Measurements from ENCODE around the gene SYP. TPM values are rescaled to one million over a fixed set of nuclear protein-coding genes. Genes with fewer than 3 reads are reported as not detected.

The SYP gene
- total RNA-seq, 1 experiment from 2014 or later, result 7.0 TPM

- Mint-ChIP-seq H3K36me3 (peaks cover 3% of the 10 kb centered on the region; the same call in 1 of the 2 replicates), H3K4me1 (no peaks in the 10 kb centered on the region), H3K9me3 (no peaks in the 10 kb centered on the region), H3K4me3 (no peak overlapping the region), H3K27me3 (ENCODE audit: low read depth) (no peaks in the 10 kb centered on the region), H3K27ac (no peak overlapping the region)
- POLR2A ChIA-PET, result no interaction called here
- TF ChIP-seq E2F4 (CRISPR knock-in tag; IDR thresholded peaks at IDR 0.05; ENCODE audit: borderline replicate concordance, low read depth) (no peak), ZNF671 (CRISPR knock-in tag; IDR thresholded peaks at IDR 0.05) (no peak), ATF3 (CRISPR knock-in tag; conservative IDR thresholded peaks at IDR 0.05) (no peak), PRRX2 (CRISPR knock-in tag; IDR thresholded peaks at IDR 0.05) (no peak), MAX (CRISPR knock-in tag; IDR thresholded peaks at IDR 0.05) (no peak), NFATC4 (CRISPR knock-in tag; IDR thresholded peaks at IDR 0.05) (no peak), SMAD3 (CRISPR knock-in tag; IDR thresholded peaks at IDR 0.05; ENCODE audit: borderline replicate concordance) (no peak), ETV6 (CRISPR knock-in tag; IDR thresholded peaks at IDR 0.05) (no peak), FOXK1 (CRISPR knock-in tag; IDR thresholded peaks at IDR 0.05) (no peak), TEAD4 (CRISPR knock-in tag; IDR thresholded peaks at IDR 0.05) (no peak), MXD4 (CRISPR knock-in tag; IDR thresholded peaks at IDR 0.05; ENCODE audit: borderline replicate concordance) (no peak), MLX (CRISPR knock-in tag; IDR thresholded peaks at IDR 0.05) (no peak), ZNF423 (CRISPR knock-in tag; IDR thresholded peaks at IDR 0.05) (no peak), ZBTB43 (CRISPR knock-in tag; IDR thresholded peaks at IDR 0.05) (no peak), JAZF1 (CRISPR knock-in tag; IDR thresholded peaks at IDR 0.05) (no peak)
- ATAC-seq (no peak), DNase-seq (ENCODE audit: low spot score) (no peak)
- CTCF ChIA-PET, result no interaction called here
Measured at GRCh38 chrX:49244207-49244606, 44.2 kb upstream of the SYP start.

GRCh38 chrX:49243166-49243565 lies 43.2 kb upstream of the SYP start:
- no peak for TF ChIP-seq HMGXB4 (CRISPR knock-in tag; IDR thresholded peaks at IDR 0.05)
- no peak for TF ChIP-seq NFYB (CRISPR knock-in tag; conservative IDR thresholded peaks at IDR 0.05; ENCODE audit: low read depth)
- no peak for TF ChIP-seq AR (CRISPR knock-in tag; IDR thresholded peaks at IDR 0.05)
- no peak overlapping the region for H3K4me3 Mint-ChIP-seq
- no peaks in the 10 kb centered on the region for H3K27me3 Mint-ChIP-seq (ENCODE audit: low read depth)
- peaks cover 3% of the 10 kb centered on the region; the same call in 1 of the 2 replicates for H3K36me3 Mint-ChIP-seq
- H3K9me3 Mint-ChIP-seq, result no peaks in the 10 kb centered on the region
- H3K4me1 Mint-ChIP-seq, result no peaks in the 10 kb centered on the region
- no peak for DNase-seq (ENCODE audit: low spot score)
- ATAC-seq, result no peak
- CTCF ChIA-PET, result no interaction called here
- H3K27ac Mint-ChIP-seq, result no peak overlapping the region
- POLR2A ChIA-PET, result no interaction called here
